Transverse colon (tissue), 4 donors: ENCODE measurements around the gene RABGGTA.

Source experiments
- EP300 ChIP-seq: sonication (generic); formaldehyde crosslinking; IDR thresholded peaks from one replicate; pipeline ENCODE4 v1.6.1; 2017; ENCODE audit warnings: antibody characterized with exemption, low read depth
- POLR2A ChIP-seq: fragments of 450-650 bp; IDR thresholded peaks from one replicate; pipeline ENCODE4 v1.6.1; 2016; ENCODE audit warnings: antibody characterized with exemption, mild to moderate bottlenecking, moderate library complexity
- POLR2AphosphoS5 ChIP-seq, 3 donors: sonication (generic); formaldehyde crosslinking; IDR thresholded peaks; one replicate each; pipeline ENCODE4 v1.6.1; 2016; ENCODE audit warnings: antibody characterized with exemption in 3 of 3
- TF ChIP-seq, protein P1 (sequence below), 5 experiments: fragments of 200-600 bp in 3 of 5; fragments of 450-650 bp in 2 of 5; sonication (generic) in 3 of 5; IDR thresholded peaks; 1 replicate in 2 of 5; 2 replicates in 3 of 5; pipeline ENCODE4 v1.5.1; 2016 to 2017; ENCODE audit warnings: antibody characterized with exemption in 5 of 5, inconsistent platforms in 3 of 5, mild to moderate bottlenecking in 2 of 5, moderate library complexity in 1 of 5

DNA sequence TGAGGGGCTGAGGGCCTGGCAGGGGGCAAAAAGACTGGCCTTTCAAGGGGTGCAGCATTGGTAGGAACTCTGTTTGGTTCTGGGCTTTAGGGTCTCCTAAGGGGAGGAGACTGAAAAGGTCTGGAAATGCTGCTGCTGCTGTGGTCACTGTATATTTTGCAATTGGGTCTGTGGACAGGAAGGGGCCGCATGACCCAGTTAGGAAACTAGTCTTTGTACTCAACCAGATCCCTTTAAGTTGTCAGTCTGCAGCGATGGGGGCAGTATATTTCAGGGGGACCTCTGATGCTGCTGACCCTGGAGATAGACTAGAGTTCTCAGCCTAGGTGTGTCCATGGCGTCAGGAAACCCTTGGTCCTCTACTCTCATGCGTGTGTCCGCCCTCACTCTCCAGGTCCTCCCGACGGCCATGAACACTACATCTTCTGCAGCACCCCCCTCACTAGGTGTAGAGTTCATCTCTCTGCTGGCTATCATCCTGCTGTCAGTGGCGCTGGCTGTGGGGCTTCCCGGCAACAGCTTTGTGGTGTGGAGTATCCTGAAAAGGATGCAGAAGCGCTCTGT is 43.9 kb upstream of the RABGGTA start:
- TF ChIP-seq, protein P1, sequence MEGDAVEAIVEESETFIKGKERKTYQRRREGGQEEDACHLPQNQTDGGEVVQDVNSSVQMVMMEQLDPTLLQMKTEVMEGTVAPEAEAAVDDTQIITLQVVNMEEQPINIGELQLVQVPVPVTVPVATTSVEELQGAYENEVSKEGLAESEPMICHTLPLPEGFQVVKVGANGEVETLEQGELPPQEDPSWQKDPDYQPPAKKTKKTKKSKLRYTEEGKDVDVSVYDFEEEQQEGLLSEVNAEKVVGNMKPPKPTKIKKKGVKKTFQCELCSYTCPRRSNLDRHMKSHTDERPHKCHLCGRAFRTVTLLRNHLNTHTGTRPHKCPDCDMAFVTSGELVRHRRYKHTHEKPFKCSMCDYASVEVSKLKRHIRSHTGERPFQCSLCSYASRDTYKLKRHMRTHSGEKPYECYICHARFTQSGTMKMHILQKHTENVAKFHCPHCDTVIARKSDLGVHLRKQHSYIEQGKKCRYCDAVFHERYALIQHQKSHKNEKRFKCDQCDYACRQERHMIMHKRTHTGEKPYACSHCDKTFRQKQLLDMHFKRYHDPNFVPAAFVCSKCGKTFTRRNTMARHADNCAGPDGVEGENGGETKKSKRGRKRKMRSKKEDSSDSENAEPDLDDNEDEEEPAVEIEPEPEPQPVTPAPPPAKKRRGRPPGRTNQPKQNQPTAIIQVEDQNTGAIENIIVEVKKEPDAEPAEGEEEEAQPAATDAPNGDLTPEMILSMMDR (IDR thresholded peaks at IDR 0.05) = no peak
- no peak for TF ChIP-seq EP300
- no peak for TF ChIP-seq POLR2A
- TF ChIP-seq POLR2AphosphoS5 (IDR thresholded peaks at IDR 0.05) = no peak
